Caco-2 (cell line): ENCODE measurements around the gene CST7. TPM values are rescaled to one million over a fixed set of nuclear protein-coding genes. Genes with fewer than 3 reads are reported as not detected.

Experiments used
- BruUV-seq: library from RNA; stranded (reverse); fragments of 400-500 nt; replicated peaks from 2 replicates; lab custom pipeline; 2021; lab: Mats Ljungman, UMichigan
- CTCF ChIA-PET: fragments of 300-600 bp; sonication (Branson Sonifier 250); formaldehyde crosslinking; loops from one replicate; lab custom pipeline; 2022; ENCODE audit warnings: antibody characterized with exemption; lab: Charles Lee
- POLR2A ChIA-PET: fragments of 300-600 bp; sonication (Branson Sonifier 250); formaldehyde crosslinking; loops from one replicate; lab custom pipeline; 2022; ENCODE audit warnings: antibody characterized with exemption; lab: Charles Lee
- DNase-seq, 2 experiments: peaks; one replicate each; pipeline versions ENCODE4 v3.0.0 to v3.0.0-alpha.2; 2020 to 2022
- H3K27me3 ChIP-seq: replicated peaks from 2 replicates; pipeline ENCODE4 v1.6.0; 2011; ENCODE audit warnings: low read length; ENCODE audit not compliant: control insufficient read depth, insufficient read depth
- H3K36me3 ChIP-seq: 2 replicates; pipeline ENCODE4 v1.5.1; 2011; ENCODE audit warnings: low read length; ENCODE audit not compliant: control insufficient read depth, insufficient read depth
- H3K4me1 ChIP-seq: fragments of 250-450 bp; sonication (Bioruptor Pico); 2 replicates; pipeline ENCODE4 v1.5.1; 2020; ENCODE audit warnings: mild to moderate bottlenecking
- H3K4me3 ChIP-seq: 2 replicates; pipeline ENCODE4 v1.5.1; 2011; ENCODE audit warnings: low read depth, mild to moderate bottlenecking, control low read depth, low read length
- H3K9me3 ChIP-seq: fragments of 250-450 bp; sonication (Bioruptor Pico); 2 replicates; pipeline ENCODE4 v1.5.1; 2020; ENCODE audit warnings: mild to moderate bottlenecking, moderate library complexity
- H3K27ac Mint-ChIP-seq: one replicate; pipeline ENCODE4 v1.8.0; 2022; ENCODE audit warnings: mixed read lengths; ENCODE audit not compliant: unreplicated experiment
- H3K27me3 Mint-ChIP-seq: one replicate; pipeline ENCODE4 v1.8.0; 2022; ENCODE audit warnings: mixed read lengths; ENCODE audit not compliant: insufficient read depth, unreplicated experiment
- H3K36me3 Mint-ChIP-seq: one replicate; pipeline ENCODE4 v1.8.0; 2022; ENCODE audit warnings: mild to moderate bottlenecking, mixed read lengths; ENCODE audit not compliant: insufficient read depth, unreplicated experiment
- H3K4me1 Mint-ChIP-seq: one replicate; pipeline ENCODE4 v1.8.0; 2022; ENCODE audit warnings: low read depth, mixed read lengths; ENCODE audit not compliant: unreplicated experiment
- H3K4me3 Mint-ChIP-seq: one replicate; pipeline ENCODE4 v1.8.0; 2022; ENCODE audit warnings: mild to moderate bottlenecking, moderate library complexity, mixed read lengths; ENCODE audit not compliant: unreplicated experiment
- H3K9me3 Mint-ChIP-seq: one replicate; pipeline ENCODE4 v1.8.0; 2022; ENCODE audit warnings: mixed read lengths; ENCODE audit not compliant: unreplicated experiment
- intact Hi-C: fragments of 100-400 bp; cut with micrococcal nuclease; formaldehyde crosslinking; loops from one replicate; pipeline ENCODE4 v1.10.0; 2022; ENCODE audit not compliant: unreplicated experiment
- total RNA-seq: library from RNA; stranded (reverse); gene quantifications from 2 replicates; pipeline ENCODE4 v1.2.3, GENCODE V29; 2022
- TF ChIP-seq, protein P1 (sequence below), 2 experiments: fragments of 200-600 bp in 1 of 2; IDR thresholded peaks; 1 replicate in 1 of 2; 2 replicates in 1 of 2; pipeline versions ENCODE4 v1.5.1 to v1.8.0; 2011 to 2022; ENCODE audit warnings: antibody characterized with exemption in 1 of 2, control low read depth in 1 of 2, inconsistent platforms in 1 of 2, low read depth in 1 of 2, low read length in 1 of 2, mild to moderate bottlenecking in 1 of 2, moderate library complexity in 1 of 2; ENCODE audit not compliant: insufficient read depth in 1 of 2, severe bottlenecking in 1 of 2, unreplicated experiment in 1 of 2

CST7 gene
- total RNA-seq, 1 experiment from 2014 or later = not detected

DNA sequence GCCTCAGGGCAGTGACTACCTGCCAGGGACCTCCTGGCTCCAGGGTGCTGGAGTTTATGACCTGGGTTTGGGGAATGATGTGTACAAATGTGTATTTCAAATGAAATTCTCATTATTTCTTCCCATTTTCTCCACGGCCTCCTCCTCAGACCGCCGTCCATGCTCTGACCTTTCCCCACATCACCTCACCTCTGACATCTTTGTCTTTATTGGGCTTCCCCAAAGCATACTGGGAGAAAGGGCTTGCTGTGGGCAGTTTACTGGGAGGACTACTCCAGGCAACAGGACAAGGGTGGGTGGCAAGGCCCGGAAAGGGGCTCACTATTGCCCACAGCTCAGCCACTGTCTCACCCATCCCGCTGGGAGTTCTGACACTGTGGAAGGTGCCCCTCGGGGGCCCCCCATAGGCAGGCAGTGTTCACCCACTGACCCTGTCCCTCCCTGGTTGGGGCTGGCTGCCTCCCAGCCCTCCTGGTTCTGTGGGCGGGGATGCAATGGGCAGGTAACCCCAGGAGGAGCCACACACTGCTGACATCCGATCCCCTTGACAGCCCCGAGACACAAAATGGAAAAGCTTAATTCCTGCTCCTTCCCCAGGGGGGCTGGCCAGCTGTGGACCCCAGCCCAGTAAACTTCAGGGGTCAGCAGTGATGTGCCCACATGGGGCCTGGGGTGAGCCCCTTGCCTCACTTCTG lies 39.8 kb upstream of the CST7 start:
- H3K27me3 ChIP-seq = no peaks in the 10 kb centered on the region
- intact Hi-C loops = no loop called here
- H3K4me3 Mint-ChIP-seq = no peak overlapping the region
- no peaks in the 10 kb centered on the region for H3K36me3 ChIP-seq
- H3K4me3 ChIP-seq = no peak overlapping the region
- ChIA-PET CTCF (interaction anchor here (1.5 kb wide), 1 partner anchor 9 kb away, joined by 8 read pairs; no protein-coding TSS in a partner anchor), POLR2A (no interaction called here)
- TF ChIP-seq, protein P1, sequence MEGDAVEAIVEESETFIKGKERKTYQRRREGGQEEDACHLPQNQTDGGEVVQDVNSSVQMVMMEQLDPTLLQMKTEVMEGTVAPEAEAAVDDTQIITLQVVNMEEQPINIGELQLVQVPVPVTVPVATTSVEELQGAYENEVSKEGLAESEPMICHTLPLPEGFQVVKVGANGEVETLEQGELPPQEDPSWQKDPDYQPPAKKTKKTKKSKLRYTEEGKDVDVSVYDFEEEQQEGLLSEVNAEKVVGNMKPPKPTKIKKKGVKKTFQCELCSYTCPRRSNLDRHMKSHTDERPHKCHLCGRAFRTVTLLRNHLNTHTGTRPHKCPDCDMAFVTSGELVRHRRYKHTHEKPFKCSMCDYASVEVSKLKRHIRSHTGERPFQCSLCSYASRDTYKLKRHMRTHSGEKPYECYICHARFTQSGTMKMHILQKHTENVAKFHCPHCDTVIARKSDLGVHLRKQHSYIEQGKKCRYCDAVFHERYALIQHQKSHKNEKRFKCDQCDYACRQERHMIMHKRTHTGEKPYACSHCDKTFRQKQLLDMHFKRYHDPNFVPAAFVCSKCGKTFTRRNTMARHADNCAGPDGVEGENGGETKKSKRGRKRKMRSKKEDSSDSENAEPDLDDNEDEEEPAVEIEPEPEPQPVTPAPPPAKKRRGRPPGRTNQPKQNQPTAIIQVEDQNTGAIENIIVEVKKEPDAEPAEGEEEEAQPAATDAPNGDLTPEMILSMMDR (IDR thresholded peaks at IDR 0.05; ENCODE audit: insufficient read depth in 1 of 2, low read depth in 1 of 2, low read length in 1 of 2, severe bottlenecking in 1 of 2, unreplicated experiment in 1 of 2) = no peak
- no peaks in the 10 kb centered on the region for H3K4me1 ChIP-seq
- H3K27me3 Mint-ChIP-seq = peaks cover 5% of the 10 kb centered on the region
- H3K4me1 Mint-ChIP-seq = no peaks in the 10 kb centered on the region
- no peak overlapping the region for H3K27ac Mint-ChIP-seq
- peaks cover 7% of the 10 kb centered on the region; the same call in 1 of the 2 replicates for H3K9me3 ChIP-seq
- H3K36me3 Mint-ChIP-seq = no peaks in the 10 kb centered on the region
- no peaks in the 10 kb centered on the region for H3K9me3 Mint-ChIP-seq
- no peak for DNase-seq
- no TSS peak for BruUV-seq

DNA sequence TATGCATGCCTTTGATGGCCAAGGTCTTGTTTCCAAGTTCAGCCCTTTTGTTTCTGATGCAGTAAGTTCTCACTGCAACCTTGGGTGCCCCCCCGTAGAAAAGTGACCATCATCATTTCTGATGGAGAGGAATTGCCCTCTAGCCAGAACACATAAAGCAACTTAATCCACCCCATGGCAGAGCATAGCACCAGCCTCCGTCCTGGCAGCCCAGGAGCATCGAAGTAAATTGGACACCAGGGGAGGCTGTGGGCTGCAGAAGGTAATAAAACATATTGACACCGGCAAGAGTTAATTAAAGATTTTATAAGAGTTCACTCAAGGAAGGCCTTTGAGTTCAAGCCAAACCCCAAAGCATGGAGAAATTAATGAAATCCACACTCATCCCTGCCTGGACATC lies 39.2 kb upstream of the CST7 start:
- H3K9me3 Mint-ChIP-seq = no peaks in the 10 kb centered on the region
- H3K27me3 ChIP-seq = no peaks in the 10 kb centered on the region
- intact Hi-C loops = no loop called here
- H3K4me3 Mint-ChIP-seq = no peak overlapping the region
- ChIA-PET POLR2A (no interaction called here), CTCF (interaction anchor here (1.5 kb wide), 1 partner anchor 8 kb away, joined by 8 read pairs; no protein-coding TSS in a partner anchor)
- H3K9me3 ChIP-seq = peaks cover 7% of the 10 kb centered on the region; the same call in 1 of the 2 replicates
- H3K27ac Mint-ChIP-seq = no peak overlapping the region
- H3K4me3 ChIP-seq = no peak overlapping the region
- DNase-seq = no peak
- H3K36me3 ChIP-seq = no peaks in the 10 kb centered on the region
- no peaks in the 10 kb centered on the region for H3K4me1 ChIP-seq
- H3K27me3 Mint-ChIP-seq = peaks cover 5% of the 10 kb centered on the region
- BruUV-seq = no TSS peak
- TF ChIP-seq, protein P1 (IDR thresholded peaks at IDR 0.05; ENCODE audit: insufficient read depth in 1 of 2, low read depth in 1 of 2, low read length in 1 of 2, severe bottlenecking in 1 of 2, unreplicated experiment in 1 of 2) = no peak
- no peaks in the 10 kb centered on the region for H3K4me1 Mint-ChIP-seq
- no peaks in the 10 kb centered on the region for H3K36me3 Mint-ChIP-seq

DNA sequence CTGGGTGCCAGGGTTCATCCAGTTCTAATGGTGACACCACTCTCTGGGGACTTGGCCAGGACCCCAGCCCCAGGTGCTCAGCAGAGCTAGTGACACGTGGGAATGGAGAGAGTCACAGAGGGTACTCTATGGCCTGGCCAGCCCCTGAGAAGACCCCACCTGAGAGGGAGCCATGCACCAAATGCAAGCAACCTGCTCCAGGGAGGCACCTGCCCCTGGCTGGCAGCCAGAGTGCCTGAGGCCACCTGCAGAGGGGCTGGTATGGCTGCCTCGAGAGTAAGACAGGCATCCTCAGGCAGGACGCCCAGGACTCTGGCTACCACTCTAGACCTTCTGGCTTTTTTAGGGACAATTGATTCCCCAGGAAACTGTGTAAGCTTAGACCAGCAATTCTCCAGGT lies 38.6 kb upstream of the CST7 start:
- POLR2A ChIA-PET = no interaction called here

More for the DNA sequence above, 38.6 kb upstream of the CST7 start:
- peaks cover 7% of the 10 kb centered on the region; the same call in 1 of the 2 replicates for H3K9me3 ChIP-seq
- H3K4me3 Mint-ChIP-seq = no peak overlapping the region
- no peak overlapping the region for H3K4me3 ChIP-seq
- H3K36me3 Mint-ChIP-seq = no peaks in the 10 kb centered on the region
- intact Hi-C loops = no loop called here
- no peaks in the 10 kb centered on the region for H3K36me3 ChIP-seq
- no peaks in the 10 kb centered on the region for H3K4me1 ChIP-seq
- no TSS peak for BruUV-seq
- H3K9me3 Mint-ChIP-seq = no peaks in the 10 kb centered on the region
- CTCF ChIA-PET = interaction anchor here (1.5 kb wide), 1 partner anchor 8 kb away, joined by 8 read pairs; no protein-coding TSS in a partner anchor
- TF ChIP-seq, protein P1 (IDR thresholded peaks at IDR 0.05; ENCODE audit: insufficient read depth in 1 of 2, low read depth in 1 of 2, low read length in 1 of 2, severe bottlenecking in 1 of 2, unreplicated experiment in 1 of 2) = no peak
- DNase-seq = no peak
- H3K4me1 Mint-ChIP-seq = no peaks in the 10 kb centered on the region
- H3K27ac Mint-ChIP-seq = no peak overlapping the region
- H3K27me3 Mint-ChIP-seq = peaks cover 8% of the 10 kb centered on the region
- H3K27me3 ChIP-seq = no peaks in the 10 kb centered on the region
